K562 (cell line): Measurements from ENCODE around the gene P2RY14. TPM values are rescaled to one million over a fixed set of nuclear protein-coding genes. Genes with fewer than 3 reads are reported as not detected.

Experiments used
- ATAC-seq: fragments of 200-7000 bp; cut with Tn5 transposase; 3 replicates; pipeline ENCODE4 v1.9.1; 2020; ENCODE audit warnings: moderate library complexity
- BruUV-seq: library from RNA; stranded (reverse); fragments of 400-500 nt; replicated peaks from 2 replicates; lab custom pipeline; 2021; lab: Mats Ljungman, UMichigan
- CTCF ChIA-PET: fragments of 300-600 bp; formaldehyde crosslinking; extraction: SDS; loops from one replicate; lab custom pipeline; 2021; ENCODE audit warnings: low intra/inter-chr PET ratio; lab: Yijun Ruan, JAX
- POLR2A ChIA-PET: fragments of 300-600, 350-650 bp; sonication (Branson Sonifier 250); formaldehyde crosslinking; extraction: SDS; loops from one replicate; lab custom pipeline; 2021; ENCODE audit warnings: antibody characterized with exemption, inconsistent platforms; lab: Yijun Ruan, JAX
- DNase-seq, 4 experiments: peaks; one replicate each; pipeline versions ENCODE4 v3.0.0 to v3.0.0-alpha.2; 2011 to 2018; ENCODE audit warnings: low spot score in 3 of 4, mixed read lengths in 3 of 4; ENCODE audit errors: extremely low read depth in 1 of 4
- FAIRE-seq: peaks from 2 replicates; lab custom pipeline; 2011; peaks lifted over from hg19 to GRCh38; lab: Jason Lieb, UNC
- H2AFZ ChIP-seq: 2 replicates; pipeline ENCODE4 v1.6.0; 2011; ENCODE audit warnings: low read depth, low read length, control low read depth, inconsistent platforms
- H3K27ac ChIP-seq: fragments of 200-600 bp; 3 replicates; pipeline ENCODE4 v1.8.0; 2011; ENCODE audit warnings: low read depth, mild to moderate bottlenecking, control low read depth, inconsistent platforms, low read length, moderate library complexity, mixed read lengths; ENCODE audit errors: extremely low read depth
- H3K27me3 ChIP-seq, 2 experiments: fragments of 300-600 bp in 1 of 2; 2 replicates in 1 of 2; 3 replicates in 1 of 2; pipeline versions ENCODE4 v1.6.0 to v1.8.0; 2011; ENCODE audit warnings: inconsistent platforms in 2 of 2, low read length in 2 of 2, mild to moderate bottlenecking in 1 of 2, mixed read lengths in 1 of 2, moderate library complexity in 1 of 2; ENCODE audit not compliant: control insufficient read depth in 2 of 2, insufficient read depth in 2 of 2
- H3K36me3 ChIP-seq: fragments of 300-600 bp; 3 replicates; pipeline ENCODE4 v1.8.0; 2011; ENCODE audit warnings: mild to moderate bottlenecking, low read length, inconsistent platforms; ENCODE audit not compliant: control insufficient read depth, insufficient read depth
- H3K4me1 ChIP-seq, 2 experiments: fragments of 200-600 bp in 1 of 2; replicated peaks in 1 of 2; 2 replicates in 1 of 2; 3 replicates in 1 of 2; pipeline versions ENCODE4 v1.5.1 to v1.8.0; 2011; ENCODE audit warnings: inconsistent platforms in 2 of 2, low read length in 2 of 2, mild to moderate bottlenecking in 1 of 2, mixed read lengths in 1 of 2, moderate library complexity in 1 of 2; ENCODE audit not compliant: control insufficient read depth in 2 of 2, insufficient read depth in 2 of 2
- H3K4me2 ChIP-seq: 2 replicates; pipeline ENCODE4 v1.6.1; 2011; ENCODE audit warnings: low read length, control low read depth, inconsistent platforms, mixed read lengths; ENCODE audit not compliant: insufficient read depth
- H3K4me3 ChIP-seq: fragments of 200-600 bp; sonication (generic), shearing (Covaris generic); 2 replicates; pipeline ENCODE4 v1.5.1; 2016; ENCODE audit warnings: control low read depth, inconsistent platforms
- H3K79me2 ChIP-seq: fragments of 200-600 bp; 3 replicates; pipeline ENCODE4 v1.8.0; 2011; ENCODE audit warnings: low read length, inconsistent platforms; ENCODE audit not compliant: control insufficient read depth, insufficient read depth
- H3K9ac ChIP-seq, 2 experiments: 2 replicates each; pipeline versions ENCODE4 v1.6.0 to v1.6.1; 2011; ENCODE audit warnings: low read depth in 2 of 2, low read length in 2 of 2, control low read depth in 1 of 2, inconsistent platforms in 1 of 2, mild to moderate bottlenecking in 1 of 2, mixed read lengths in 1 of 2; ENCODE audit not compliant: insufficient read depth in 1 of 2
- H3K9me1 ChIP-seq: one replicate; pipeline ENCODE4 v1.6.0; 2011; ENCODE audit warnings: inconsistent platforms, mild to moderate bottlenecking, low read length, moderate library complexity; ENCODE audit not compliant: control insufficient read depth, insufficient read depth
- H3K9me3 ChIP-seq: replicated peaks from 2 replicates; pipeline ENCODE4 v1.5.1; 2011; ENCODE audit warnings: low read depth, low read length, inconsistent platforms; ENCODE audit not compliant: control insufficient read depth, insufficient read depth
- H4K20me1 ChIP-seq: replicated peaks from 2 replicates; pipeline ENCODE4 v1.6.1; 2011; ENCODE audit warnings: low read length, inconsistent platforms, mixed read lengths; ENCODE audit not compliant: control insufficient read depth, insufficient read depth
- ARID1B ChIP-seq: fragments of 450-650 bp; IDR thresholded peaks from 2 replicates; pipeline ENCODE4 v1.6.1; 2016; ENCODE audit warnings: antibody characterized with exemption, mild to moderate bottlenecking, inconsistent platforms
- ATF6 ChIP-seq: sonication (generic); formaldehyde crosslinking; IDR thresholded peaks from 2 replicates; pipeline ENCODE4 v1.4.0; 2020; ENCODE audit warnings: mild to moderate bottlenecking, missing genetic modification reagents
- HMGXB4 ChIP-seq: sonication (generic); formaldehyde crosslinking; IDR thresholded peaks from 2 replicates; pipeline ENCODE4 v1.8.1; 2023; ENCODE audit warnings: mild to moderate bottlenecking, missing genetic modification reagents
- IRF2 ChIP-seq: sonication (generic); formaldehyde crosslinking; IDR thresholded peaks from 2 replicates; pipeline ENCODE4 v1.8.1; 2022; ENCODE audit warnings: mild to moderate bottlenecking, missing genetic modification reagents
- POLR2A ChIP-seq: fragments of 450-650 bp; conservative IDR thresholded peaks from 2 replicates; pipeline ENCODE4 v1.6.1; 2016
- USF2 ChIP-seq: sonication (generic); formaldehyde crosslinking; IDR thresholded peaks from 2 replicates; pipeline ENCODE4 v1.5.0; 2020; ENCODE audit warnings: missing genetic modification reagents
- YY1 ChIP-seq, 3 experiments: IDR thresholded peaks; 2 replicates each; pipeline ENCODE4 v1.6.1; 2011; ENCODE audit warnings: low read length in 2 of 3, mild to moderate bottlenecking in 2 of 3, moderate library complexity in 2 of 3, borderline replicate concordance in 1 of 3, control low read depth in 1 of 3, low read depth in 1 of 3; ENCODE audit not compliant: insufficient read depth in 3 of 3, insufficient replicate concordance in 2 of 3, control insufficient read depth in 1 of 3, insufficient read length in 1 of 3; ENCODE audit errors: extremely low read depth in 1 of 3
- ZBTB49 ChIP-seq: sonication (generic); formaldehyde crosslinking; IDR thresholded peaks from 2 replicates; pipeline ENCODE4 v1.8.0; 2022; ENCODE audit warnings: missing genetic modification reagents, mild to moderate bottlenecking, borderline replicate concordance
- ZNF143 ChIP-seq: sonication (generic); formaldehyde crosslinking; IDR thresholded peaks from 2 replicates; pipeline ENCODE4 v1.9.0; 2022; ENCODE audit warnings: mild to moderate bottlenecking, missing genetic modification reagents
- ZNF217 ChIP-seq: sonication (generic); formaldehyde crosslinking; IDR thresholded peaks from 2 replicates; pipeline ENCODE4 v1.8.0; 2022; ENCODE audit warnings: mild to moderate bottlenecking, missing genetic modification reagents
- ZNF518B ChIP-seq: fragments of 250-450 bp; sonication (Bioruptor Pico); IDR thresholded peaks from 2 replicates; pipeline ENCODE4 v1.5.0; 2021; ENCODE audit warnings: mild to moderate bottlenecking, moderate library complexity
- ZSCAN32 ChIP-seq: fragments of 450-650 bp; formaldehyde crosslinking; IDR thresholded peaks from 2 replicates; pipeline ENCODE4 v1.4.0; 2020; ENCODE audit warnings: mild to moderate bottlenecking, moderate library complexity
- WGBS: fragments of 100-300 bp; shearing (Covaris generic); methylation state at CpG from one replicate; pipeline ENCODE4 v1.1.6; 2016; ENCODE audit warnings: low coverage, mixed read lengths; ENCODE audit not compliant: insufficient coverage; ENCODE audit errors: missing lambda C conversion rate; 5-methylcytosine and 5-hydroxymethylcytosine counted together
- in situ Hi-C: fragments of 300-500 bp; cut with MboI; formaldehyde crosslinking; loops from 4 replicates; pipeline ENCODE4 v1.15.0; 2018; ENCODE audit warnings: inconsistent platforms, mixed read lengths
- intact Hi-C: fragments of 100-400 bp; cut with micrococcal nuclease; formaldehyde crosslinking; loops from 2 replicates; pipeline ENCODE4 v1.14.2; 2022
- polyA plus RNA-seq, 8 experiments: library from polyadenylated mRNA; depleted of rRNA in 4 of 8; stranded (reverse) in 5 of 8; unstranded in 3 of 8; fragments of >200 nt; fragmentation: Nextera tagmentation in 2 of 8; fragmentation: Illumina TruSeq in 1 of 8; extraction: Ambion mirVana in 2 of 8; extraction: Trizol in 1 of 8; gene quantifications; 2 replicates each; pipeline versions ENCODE4 v1.2.1 to v1.2.3, GENCODE V29; 2011 to 2014; ENCODE audit warnings: inconsistent platforms in 1 of 8, missing spikeins in 1 of 8
- total RNA-seq, 7 experiments: library from RNA; depleted of rRNA in 6 of 7; stranded (reverse); fragments of >200 nt in 6 of 7; fragmentation: Illumina TruSeq in 2 of 7; extraction: Trizol in 2 of 7; gene quantifications; 2 replicates each; pipeline versions ENCODE4 v1.2.1 to v1.2.3, GENCODE V29; 2011 to 2021; ENCODE audit warnings: low replicate concordance in 1 of 7

Gene P2RY14
- total and polyA plus RNA-seq, 9 of the 15 experiments (the other 6 are each of a cell fraction or from before 2014, with no cell fraction given): not detected

GRCh38 chr3:151213881-151214280 lies 64.5 kb downstream of the P2RY14 start:
- Histone ChIP-seq H3K4me3 (no peak overlapping the region), H3K9me1 (no peaks in the 10 kb centered on the region), H3K36me3 (no peaks in the 10 kb centered on the region), H3K27me3 (no peaks in the 10 kb centered on the region; a peak in 1 of 5 replicates), H3K9me3 (no peaks in the 10 kb centered on the region), H3K79me2 (no peaks in the 10 kb centered on the region), H4K20me1 (no peaks in the 10 kb centered on the region), H3K9ac (no peak overlapping the region), H3K4me1 (no peaks in the 10 kb centered on the region), H2AFZ (no peak overlapping the region), H3K27ac (no peak overlapping the region), H3K4me2 (no peak overlapping the region)
- in situ Hi-C loops: no loop called here
- DNase-seq (no peak), ATAC-seq (no peak), FAIRE-seq (no peak)
- intact Hi-C loops: no loop called here
- POLR2A ChIA-PET: no interaction called here
- CTCF ChIA-PET: no interaction called here
- WGBS: 0% methylated on average over 5 of the region's 5 CpGs
- no TSS peak for BruUV-seq
- TF ChIP-seq ZNF143 (CRISPR knock-in tag) (no peak), ZNF217 (CRISPR knock-in tag) (no peak), ZNF518B (CRISPR knock-in tag) (no peak), POLR2A (no peak), YY1 (IDR thresholded peaks at IDR 0.05; ENCODE audit: borderline replicate concordance in 1 of 3, control insufficient read depth in 1 of 3, extremely low read depth in 1 of 3, insufficient read depth in 3 of 3, insufficient read length in 1 of 3, insufficient replicate concordance in 2 of 3, low read depth in 1 of 3, low read length in 2 of 3) (no peak), ATF6 (CRISPR knock-in tag) (no peak), HMGXB4 (CRISPR knock-in tag) (no peak), IRF2 (no peak), ZSCAN32 (CRISPR knock-in tag) (no peak), ARID1B (no peak), USF2 (CRISPR knock-in tag) (no peak), ZBTB49 (CRISPR knock-in tag) (no peak)
